ENCODE results near the gene KICS2.

GRCh38 chr12:64229796-64230195 lies 7.7 kb upstream of the KICS2 start:
- TF ChIP-seq, protein P1, sequence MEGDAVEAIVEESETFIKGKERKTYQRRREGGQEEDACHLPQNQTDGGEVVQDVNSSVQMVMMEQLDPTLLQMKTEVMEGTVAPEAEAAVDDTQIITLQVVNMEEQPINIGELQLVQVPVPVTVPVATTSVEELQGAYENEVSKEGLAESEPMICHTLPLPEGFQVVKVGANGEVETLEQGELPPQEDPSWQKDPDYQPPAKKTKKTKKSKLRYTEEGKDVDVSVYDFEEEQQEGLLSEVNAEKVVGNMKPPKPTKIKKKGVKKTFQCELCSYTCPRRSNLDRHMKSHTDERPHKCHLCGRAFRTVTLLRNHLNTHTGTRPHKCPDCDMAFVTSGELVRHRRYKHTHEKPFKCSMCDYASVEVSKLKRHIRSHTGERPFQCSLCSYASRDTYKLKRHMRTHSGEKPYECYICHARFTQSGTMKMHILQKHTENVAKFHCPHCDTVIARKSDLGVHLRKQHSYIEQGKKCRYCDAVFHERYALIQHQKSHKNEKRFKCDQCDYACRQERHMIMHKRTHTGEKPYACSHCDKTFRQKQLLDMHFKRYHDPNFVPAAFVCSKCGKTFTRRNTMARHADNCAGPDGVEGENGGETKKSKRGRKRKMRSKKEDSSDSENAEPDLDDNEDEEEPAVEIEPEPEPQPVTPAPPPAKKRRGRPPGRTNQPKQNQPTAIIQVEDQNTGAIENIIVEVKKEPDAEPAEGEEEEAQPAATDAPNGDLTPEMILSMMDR (IDR thresholded peaks at IDR 0.05) = no peak
- no peak for TF ChIP-seq POLR2A (IDR thresholded peaks at IDR 0.05)
